K562 (cell line): ENCODE data around the gene ARHGEF1. TPM values are rescaled to one million over a fixed set of nuclear protein-coding genes. Genes with fewer than 3 reads are reported as not detected.

Experiments used
- ARID1B ChIP-seq: fragments of 450-650 bp; IDR thresholded peaks from 2 replicates; pipeline ENCODE4 v1.6.1; 2016; ENCODE audit warnings: antibody characterized with exemption, mild to moderate bottlenecking, inconsistent platforms
- ATF7 ChIP-seq: fragments of 450-650 bp; IDR thresholded peaks from 2 replicates; pipeline ENCODE4 v1.7.1; 2014; ENCODE audit warnings: mild to moderate bottlenecking, moderate library complexity
- BRD4 ChIP-seq: fragments of 200-600 bp; sonication (generic); IDR thresholded peaks from 2 replicates; pipeline ENCODE4 v1.6.1; 2017; ENCODE audit warnings: inconsistent platforms
- CBX2 ChIP-seq: fragments of 200-600 bp; sonication (generic); IDR thresholded peaks from one replicate; pipeline ENCODE4 v1.6.1; 2012; ENCODE audit warnings: mild to moderate bottlenecking, low read length, inconsistent platforms; ENCODE audit not compliant: insufficient read depth, poor library complexity, severe bottlenecking
- COPS2 ChIP-seq: fragments of 450-650 bp; conservative IDR thresholded peaks from 2 replicates; pipeline ENCODE4 v1.6.1; 2016; ENCODE audit warnings: mild to moderate bottlenecking, moderate library complexity
- CREB3L1 ChIP-seq: fragments of 450-650 bp; IDR thresholded peaks from 2 replicates; pipeline ENCODE4 v1.6.1; 2014; ENCODE audit warnings: low read depth, mild to moderate bottlenecking, moderate library complexity, borderline replicate concordance
- CTBP1 ChIP-seq: fragments of 450-650 bp; IDR thresholded peaks from 2 replicates; pipeline ENCODE4 v1.6.1; 2016; ENCODE audit warnings: borderline replicate concordance
- DMBX1 ChIP-seq: fragments of 250-450 bp; sonication (Bioruptor Pico); IDR thresholded peaks from 2 replicates; pipeline ENCODE4 v1.8.0; 2022; ENCODE audit warnings: inconsistent platforms, mild to moderate bottlenecking, moderate library complexity, borderline replicate concordance
- DNMT1 ChIP-seq: fragments of 450-650 bp; IDR thresholded peaks from 2 replicates; pipeline ENCODE4 v1.6.1; 2016; ENCODE audit warnings: antibody characterized with exemption, mild to moderate bottlenecking
- EZH2 ChIP-seq: IDR thresholded peaks from 2 replicates; pipeline ENCODE4 v1.6.1; 2012; ENCODE audit warnings: low read depth, mild to moderate bottlenecking, inconsistent platforms, low read length, borderline replicate concordance
- HDAC3 ChIP-seq: fragments of 450-650 bp; IDR thresholded peaks from 2 replicates; pipeline ENCODE4 v1.6.1; 2018; ENCODE audit warnings: borderline replicate concordance, mild to moderate bottlenecking, moderate library complexity; ENCODE audit not compliant: partially characterized antibody
- MAZ ChIP-seq, 2 experiments: fragments of 450-650 bp in 1 of 2; sonication (generic) in 1 of 2; formaldehyde crosslinking; IDR thresholded peaks in 1 of 2; conservative IDR thresholded peaks in 1 of 2; 2 replicates each; pipeline versions ENCODE4 v1.4.0 to v1.5.0; 2020; ENCODE audit warnings: mild to moderate bottlenecking in 1 of 2, missing genetic modification reagents in 1 of 2
- NFXL1 ChIP-seq: fragments of 450-650 bp; formaldehyde crosslinking; IDR thresholded peaks from 2 replicates; pipeline ENCODE4 v1.4.0; 2021; ENCODE audit warnings: mild to moderate bottlenecking
- POLR2AphosphoS5 ChIP-seq: IDR thresholded peaks from 2 replicates; pipeline ENCODE4 v1.6.1; 2011; ENCODE audit warnings: mild to moderate bottlenecking, low read depth, low read length, moderate library complexity; ENCODE audit not compliant: control insufficient read depth, insufficient read depth
- RERE ChIP-seq: sonication (generic); formaldehyde crosslinking; IDR thresholded peaks from 2 replicates; pipeline ENCODE4 v1.8.0; 2023; ENCODE audit warnings: missing genetic modification reagents, mild to moderate bottlenecking, borderline replicate concordance
- SIN3A ChIP-seq, 2 experiments: fragments of 150-350 bp in 1 of 2; IDR thresholded peaks; 2 replicates each; pipeline ENCODE4 v1.6.1; 2011 to 2016; ENCODE audit warnings: borderline replicate concordance in 2 of 2, low read depth in 2 of 2, low read length in 2 of 2, mild to moderate bottlenecking in 2 of 2, moderate library complexity in 2 of 2; ENCODE audit not compliant: control insufficient read depth in 1 of 2
- SMAD2 ChIP-seq: fragments of 150-350 bp; IDR thresholded peaks from 2 replicates; pipeline ENCODE4 v1.6.1; 2014; ENCODE audit warnings: low read depth, mild to moderate bottlenecking, low read length
- SPI1 ChIP-seq: IDR thresholded peaks from 2 replicates; pipeline ENCODE4 v1.6.1; 2011; ENCODE audit warnings: low read depth, low read length, control low read depth, borderline replicate concordance
- ZNF217 ChIP-seq: sonication (generic); formaldehyde crosslinking; IDR thresholded peaks from 2 replicates; pipeline ENCODE4 v1.8.0; 2022; ENCODE audit warnings: mild to moderate bottlenecking, missing genetic modification reagents
- ZNF274 ChIP-seq: IDR thresholded peaks from 2 replicates; pipeline ENCODE4 v1.6.1; 2011; ENCODE audit warnings: low read depth, mild to moderate bottlenecking, low read length, moderate library complexity, borderline replicate concordance
- ZNF277 ChIP-seq: fragments of 250-450 bp; sonication (Bioruptor Pico); IDR thresholded peaks from 2 replicates; pipeline ENCODE4 v1.8.0; 2022; ENCODE audit warnings: inconsistent platforms, mild to moderate bottlenecking, moderate library complexity, borderline replicate concordance
- polyA plus RNA-seq, 8 experiments: library from polyadenylated mRNA; depleted of rRNA in 4 of 8; stranded (reverse) in 5 of 8; unstranded in 3 of 8; fragments of >200 nt; fragmentation: Nextera tagmentation in 2 of 8; fragmentation: Illumina TruSeq in 1 of 8; extraction: Ambion mirVana in 2 of 8; extraction: Trizol in 1 of 8; gene quantifications; 2 replicates each; pipeline versions ENCODE4 v1.2.1 to v1.2.3, GENCODE V29; 2011 to 2014; ENCODE audit warnings: inconsistent platforms in 1 of 8, missing spikeins in 1 of 8
- total RNA-seq, 7 experiments: library from RNA; depleted of rRNA in 6 of 7; stranded (reverse); fragments of >200 nt in 6 of 7; fragmentation: Illumina TruSeq in 2 of 7; extraction: Trizol in 2 of 7; gene quantifications; 2 replicates each; pipeline versions ENCODE4 v1.2.1 to v1.2.3, GENCODE V29; 2011 to 2021; ENCODE audit warnings: low replicate concordance in 1 of 7

The ARHGEF1 gene
- total and polyA plus RNA-seq, 9 of the 15 experiments (the other 6 are each of a cell fraction or from before 2014, with no cell fraction given): 1.9 to 149 (median 29.8) TPM

- peak in 1 of 2 experiments; percentile 31; a peak in 1 of 4 replicates for TF ChIP-seq MAZ (CRISPR knock-in tag; conservative IDR thresholded peaks at IDR 0.05 in 1 of 2, IDR thresholded peaks at IDR 0.05 in 1 of 2)
- no peak for TF ChIP-seq DMBX1 (CRISPR knock-in tag)
- TF ChIP-seq SPI1: peak; percentile 81
- no peak for TF ChIP-seq SIN3A (IDR thresholded peaks at IDR 0.05; ENCODE audit: borderline replicate concordance in 2 of 2, control insufficient read depth in 1 of 2, low read depth in 2 of 2, low read length in 2 of 2)
- TF ChIP-seq ARID1B: peak; percentile 40; the same call in 1 of the 2 replicates
- no peak for TF ChIP-seq ZNF217 (CRISPR knock-in tag)
- no peak for TF ChIP-seq CREB3L1
- TF ChIP-seq COPS2: no peak
- TF ChIP-seq ZNF274: no peak
- no peak for TF ChIP-seq CBX2
- no peak for TF ChIP-seq BRD4
- TF ChIP-seq NFXL1 (CRISPR knock-in tag): no peak
- peak; percentile 37; the same call in 1 of the 2 replicates for TF ChIP-seq CTBP1
- TF ChIP-seq POLR2AphosphoS5: no peak
- TF ChIP-seq DNMT1: no peak
- TF ChIP-seq EZH2: no peak
- TF ChIP-seq ZNF277 (CRISPR knock-in tag): no peak
- no peak for TF ChIP-seq SMAD2
- TF ChIP-seq ATF7: peak; percentile 42; the same call in 1 of the 2 replicates
- TF ChIP-seq HDAC3: no peak
- no peak for TF ChIP-seq RERE (CRISPR knock-in tag)
Observed at GRCh38 chr19:41930322-41930722, 47.3 kb downstream of the ARHGEF1 start (continued).
